D721Med (cell line): ENCODE measurements around the gene MACF1.
"Not testable (repeated sequence)": the region's sequence is repeated elsewhere in the genome, so short reads cannot be mapped to it uniquely, and the experiment has no call there.

ENCODE experiments used
- DNase-seq: peaks from one replicate; pipeline ENCODE4 v3.0.0; 2011; ENCODE audit warnings: low spot score; ENCODE audit not compliant: insufficient read length
- FAIRE-seq: peaks from 2 replicates; lab custom pipeline; 2011; peaks lifted over from hg19 to GRCh38; lab: Jason Lieb, UNC
- TF ChIP-seq, protein P1 (sequence below): IDR thresholded peaks from 2 replicates; pipeline ENCODE4 v1.5.1; 2012; ENCODE audit warnings: mild to moderate bottlenecking, control low read depth; ENCODE audit not compliant: insufficient read depth; ENCODE audit errors: missing control alignments

The MACF1 gene, protein sequence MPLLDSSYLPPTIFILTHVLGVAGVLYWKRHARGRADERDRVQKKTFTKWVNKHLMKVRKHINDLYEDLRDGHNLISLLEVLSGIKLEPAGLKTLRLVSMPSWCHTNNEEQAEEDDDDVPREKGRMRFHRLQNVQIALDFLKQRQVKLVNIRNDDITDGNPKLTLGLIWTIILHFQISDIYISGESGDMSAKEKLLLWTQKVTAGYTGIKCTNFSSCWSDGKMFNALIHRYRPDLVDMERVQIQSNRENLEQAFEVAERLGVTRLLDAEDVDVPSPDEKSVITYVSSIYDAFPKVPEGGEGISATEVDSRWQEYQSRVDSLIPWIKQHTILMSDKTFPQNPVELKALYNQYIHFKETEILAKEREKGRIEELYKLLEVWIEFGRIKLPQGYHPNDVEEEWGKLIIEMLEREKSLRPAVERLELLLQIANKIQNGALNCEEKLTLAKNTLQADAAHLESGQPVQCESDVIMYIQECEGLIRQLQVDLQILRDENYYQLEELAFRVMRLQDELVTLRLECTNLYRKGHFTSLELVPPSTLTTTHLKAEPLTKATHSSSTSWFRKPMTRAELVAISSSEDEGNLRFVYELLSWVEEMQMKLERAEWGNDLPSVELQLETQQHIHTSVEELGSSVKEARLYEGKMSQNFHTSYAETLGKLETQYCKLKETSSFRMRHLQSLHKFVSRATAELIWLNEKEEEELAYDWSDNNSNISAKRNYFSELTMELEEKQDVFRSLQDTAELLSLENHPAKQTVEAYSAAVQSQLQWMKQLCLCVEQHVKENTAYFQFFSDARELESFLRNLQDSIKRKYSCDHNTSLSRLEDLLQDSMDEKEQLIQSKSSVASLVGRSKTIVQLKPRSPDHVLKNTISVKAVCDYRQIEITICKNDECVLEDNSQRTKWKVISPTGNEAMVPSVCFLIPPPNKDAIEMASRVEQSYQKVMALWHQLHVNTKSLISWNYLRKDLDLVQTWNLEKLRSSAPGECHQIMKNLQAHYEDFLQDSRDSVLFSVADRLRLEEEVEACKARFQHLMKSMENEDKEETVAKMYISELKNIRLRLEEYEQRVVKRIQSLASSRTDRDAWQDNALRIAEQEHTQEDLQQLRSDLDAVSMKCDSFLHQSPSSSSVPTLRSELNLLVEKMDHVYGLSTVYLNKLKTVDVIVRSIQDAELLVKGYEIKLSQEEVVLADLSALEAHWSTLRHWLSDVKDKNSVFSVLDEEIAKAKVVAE (N-terminal part only)

DNA sequence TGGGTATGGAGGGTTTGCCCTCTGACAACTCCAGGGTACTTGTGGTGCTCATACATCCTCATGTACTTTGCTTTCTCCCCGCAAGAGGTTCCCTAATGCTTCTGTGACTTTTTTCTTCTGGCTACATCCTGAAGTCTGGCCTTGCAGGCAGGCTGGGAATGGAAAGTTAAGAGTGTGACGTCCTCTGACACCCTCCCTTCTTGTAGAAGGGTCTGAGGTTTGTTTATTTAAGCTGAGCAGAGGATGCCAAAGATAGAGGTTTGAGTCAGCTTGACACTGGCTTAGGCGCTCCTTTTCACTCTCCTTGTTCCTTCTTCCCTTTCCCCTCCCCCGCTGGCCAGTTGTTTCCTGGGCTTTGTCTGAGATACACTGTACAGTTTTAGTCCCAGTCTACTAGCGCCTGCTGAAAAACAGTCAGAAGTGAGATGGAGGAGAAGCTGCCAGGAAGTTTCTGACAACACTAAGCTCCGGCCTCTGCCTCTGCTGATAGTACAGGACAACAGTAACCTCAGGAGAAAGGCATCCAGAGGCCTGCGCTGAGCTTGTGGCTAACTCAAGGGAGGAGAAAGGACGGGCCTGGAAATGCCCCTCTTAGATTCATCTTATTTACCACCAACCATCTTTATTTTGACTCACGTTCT lies at the start of gene MACF1:
Gene MACF1, plus strand, starts transcription at position 255 of the 641 bp plus-strand sequence. Its CDS starts 328 bp downstream, at position 583.
- FAIRE-seq (no peak), DNase-seq (no peak)
- TF ChIP-seq, protein P1, sequence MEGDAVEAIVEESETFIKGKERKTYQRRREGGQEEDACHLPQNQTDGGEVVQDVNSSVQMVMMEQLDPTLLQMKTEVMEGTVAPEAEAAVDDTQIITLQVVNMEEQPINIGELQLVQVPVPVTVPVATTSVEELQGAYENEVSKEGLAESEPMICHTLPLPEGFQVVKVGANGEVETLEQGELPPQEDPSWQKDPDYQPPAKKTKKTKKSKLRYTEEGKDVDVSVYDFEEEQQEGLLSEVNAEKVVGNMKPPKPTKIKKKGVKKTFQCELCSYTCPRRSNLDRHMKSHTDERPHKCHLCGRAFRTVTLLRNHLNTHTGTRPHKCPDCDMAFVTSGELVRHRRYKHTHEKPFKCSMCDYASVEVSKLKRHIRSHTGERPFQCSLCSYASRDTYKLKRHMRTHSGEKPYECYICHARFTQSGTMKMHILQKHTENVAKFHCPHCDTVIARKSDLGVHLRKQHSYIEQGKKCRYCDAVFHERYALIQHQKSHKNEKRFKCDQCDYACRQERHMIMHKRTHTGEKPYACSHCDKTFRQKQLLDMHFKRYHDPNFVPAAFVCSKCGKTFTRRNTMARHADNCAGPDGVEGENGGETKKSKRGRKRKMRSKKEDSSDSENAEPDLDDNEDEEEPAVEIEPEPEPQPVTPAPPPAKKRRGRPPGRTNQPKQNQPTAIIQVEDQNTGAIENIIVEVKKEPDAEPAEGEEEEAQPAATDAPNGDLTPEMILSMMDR: no peak

DNA sequence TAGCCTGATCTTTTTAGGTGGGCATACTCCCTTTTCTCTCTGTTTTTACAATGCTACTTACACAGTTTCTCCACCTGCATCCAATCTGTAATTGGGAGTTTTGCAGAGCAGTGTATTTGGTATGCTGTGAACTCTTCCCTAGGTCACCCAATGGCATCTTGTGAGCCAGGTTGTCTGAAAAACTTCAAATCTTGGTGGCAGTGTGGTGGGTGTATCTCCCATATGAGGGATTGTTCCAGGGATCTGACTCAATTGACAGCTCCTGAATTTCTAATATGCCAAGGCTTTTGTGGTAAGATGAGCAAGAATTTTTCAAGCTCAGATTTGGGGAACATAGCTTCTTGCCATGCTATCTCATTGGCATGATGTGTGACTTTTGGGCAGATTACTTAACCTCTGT lies 47.2 kb upstream of the MACF1 start:
- FAIRE-seq (no peak), DNase-seq (no peak)
- TF ChIP-seq, protein P1: no peak

DNA sequence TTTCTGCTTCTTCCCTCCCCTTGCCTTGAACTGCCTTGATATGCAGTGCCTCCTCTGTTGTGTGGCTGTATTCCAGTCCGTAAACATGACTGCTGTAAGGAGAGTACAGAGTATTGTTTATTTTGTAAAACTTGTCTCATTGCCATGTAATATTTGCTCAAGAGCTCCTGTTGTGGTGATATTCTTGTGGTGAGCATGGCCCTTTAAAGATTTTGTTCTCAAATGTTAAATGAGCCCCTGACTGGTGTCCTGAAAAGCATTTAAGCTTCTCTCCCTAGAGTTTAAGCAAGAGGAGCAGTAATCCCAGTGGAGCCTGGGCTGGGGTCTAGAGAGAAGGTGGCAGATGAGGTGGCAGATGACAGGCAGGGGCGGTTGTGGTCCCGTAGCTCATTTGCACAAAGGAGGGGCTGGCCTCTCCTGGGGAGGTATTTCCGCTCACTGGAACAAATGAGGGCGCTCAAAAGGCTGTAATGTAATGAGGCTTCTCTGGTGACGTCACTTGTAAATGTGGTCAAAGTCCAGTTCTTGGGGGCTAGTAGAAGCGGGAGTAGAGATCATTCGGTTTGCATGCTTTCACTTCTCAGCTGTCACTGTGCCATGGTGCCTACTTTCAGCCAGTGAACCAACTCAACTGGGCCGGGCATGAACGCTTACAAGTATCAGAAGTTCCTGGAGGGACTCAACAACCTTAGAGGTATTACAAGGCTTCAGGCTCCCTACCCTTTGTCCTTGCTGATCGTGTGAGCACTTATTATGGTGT lies 46.0 kb upstream of the MACF1 start:
- no peak for DNase-seq
- TF ChIP-seq, protein P1: no peak
- peak; percentile 74 for FAIRE-seq

GRCh38 chr1:39159224-39160036 lies 45.1 kb upstream of the MACF1 start:
- DNase-seq (no peak), FAIRE-seq (no peak)
- TF ChIP-seq, protein P1: no peak

GRCh38 chr1:39160703-39161102 lies 43.8 kb upstream of the MACF1 start:
- FAIRE-seq: no peak
- TF ChIP-seq, protein P1: no peak
- DNase-seq: no peak

DNA sequence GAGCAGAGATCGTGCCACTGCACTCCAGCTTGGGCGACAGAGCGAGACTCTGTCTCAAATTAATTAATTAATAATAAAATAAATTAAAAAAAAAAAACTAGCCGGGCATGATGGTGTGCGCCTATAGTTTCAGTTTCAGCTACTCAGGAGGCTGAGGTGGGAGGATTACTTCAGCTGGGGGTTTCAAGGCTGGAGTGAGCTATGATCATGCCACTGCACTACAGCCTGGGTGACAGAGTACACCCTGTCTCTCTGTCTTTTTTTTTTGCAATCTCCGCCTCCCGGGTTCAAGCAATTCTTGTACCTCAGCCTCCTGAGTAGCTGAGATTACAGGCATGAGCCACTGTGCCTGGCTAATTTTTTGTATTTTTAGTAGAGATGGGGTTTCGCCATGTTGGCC lies 42.7 kb upstream of the MACF1 start:
- DNase-seq, FAIRE-seq: not testable (repeated sequence)
